Activated CD8-positive, alpha-beta memory T cell treated with anti-CD3 and anti-CD28 coated beads, Interleukin-2, amount 50 U/mL, for 24 hours (primary cell): Measurements from ENCODE around the gene ZNF211.

Experiments
- DNase-seq: peaks from one replicate; pipeline ENCODE4 v3.0.0-alpha.2; 2020; ENCODE audit errors: extremely low read depth

ZNF211 gene

DNA sequence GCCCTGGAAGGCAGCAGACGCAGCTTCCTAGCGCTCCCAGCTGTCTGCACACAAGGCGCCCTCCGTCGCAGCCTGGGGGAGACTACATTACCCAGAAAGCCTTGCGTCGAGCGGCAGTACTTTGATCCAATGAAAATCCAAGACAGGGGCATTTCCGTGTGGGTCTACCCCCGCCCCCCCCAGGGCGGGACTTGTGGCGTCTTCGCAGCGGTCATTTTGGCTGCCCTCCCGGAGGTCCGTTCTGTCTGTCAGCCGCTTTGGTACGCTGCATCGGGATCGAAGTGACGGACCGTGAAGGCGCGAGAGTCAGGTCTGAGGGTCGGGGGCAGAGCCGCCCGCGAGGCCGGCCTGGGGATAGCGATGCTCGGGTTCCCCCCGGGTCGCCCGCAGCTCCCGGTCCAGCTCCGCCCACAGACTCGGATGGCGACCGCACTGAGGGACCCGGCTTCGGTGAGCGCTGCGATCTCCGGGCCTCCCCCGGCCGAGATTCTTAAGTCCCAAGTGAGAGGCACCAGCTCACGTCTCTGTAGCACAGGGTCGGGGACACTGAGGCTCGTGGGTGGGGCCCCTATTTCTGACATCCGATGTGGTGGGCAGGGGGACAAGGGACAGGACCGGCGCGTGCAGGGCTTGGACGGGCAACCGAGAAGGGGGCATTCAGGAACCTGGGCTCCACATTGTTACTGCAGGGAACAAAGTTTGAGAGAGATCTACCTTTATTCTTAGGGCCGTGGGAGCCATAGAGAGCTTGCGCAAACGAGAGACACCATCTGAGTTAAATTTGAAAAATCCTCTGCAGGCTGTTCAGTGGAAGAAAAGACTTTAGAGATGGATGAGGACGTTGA, at the start of gene ZNF211:
ZNF211 (plus strand) TSS at position 182 of the 845 bp plus-strand sequence; CDS start at position 361, 179 bp downstream.
- peak; percentile 70 for DNase-seq

DNA sequence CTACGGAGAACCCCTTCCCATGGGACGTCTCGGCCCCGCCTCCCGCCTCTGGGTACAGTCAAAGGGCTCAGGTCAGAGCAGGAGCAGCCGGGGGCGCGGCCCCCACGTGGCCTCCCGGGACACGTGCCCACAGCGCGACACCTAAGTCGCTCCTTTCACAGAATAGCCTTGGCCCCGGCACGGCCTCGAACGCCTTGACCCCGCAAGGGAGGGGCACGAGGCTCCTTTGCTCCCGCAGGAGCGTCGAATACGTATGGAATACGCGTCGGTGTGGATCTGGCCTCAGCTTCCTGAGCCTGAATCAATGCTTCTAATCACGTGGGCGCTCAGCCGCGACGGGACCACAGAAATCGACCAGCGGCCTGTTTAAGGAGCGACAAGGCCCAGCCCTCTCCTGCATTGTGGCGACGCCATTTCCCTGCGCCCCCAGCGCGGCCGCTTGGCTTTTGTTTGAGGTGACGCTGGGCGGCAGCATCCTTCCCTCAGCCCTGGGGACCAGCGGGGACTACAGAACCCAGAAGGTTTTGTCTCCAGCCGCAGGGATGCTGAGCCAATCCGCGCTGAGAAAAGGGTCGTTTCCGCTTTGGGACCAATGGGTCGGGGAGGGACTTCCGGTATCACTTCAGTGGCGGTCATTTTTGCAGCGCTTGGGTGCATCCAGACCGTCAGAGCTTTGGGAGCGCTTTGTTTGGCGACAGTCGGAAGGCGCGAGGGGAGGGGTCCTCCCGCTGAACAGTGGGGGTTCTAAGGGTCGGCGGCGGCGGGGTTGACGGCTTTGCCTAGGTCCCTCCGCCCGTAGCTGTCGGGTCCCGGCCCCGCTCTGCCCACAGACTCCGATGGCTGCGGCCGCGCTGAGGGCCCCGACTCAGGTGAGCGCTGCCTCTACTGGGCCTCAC, 49.2 kb upstream of the ZNF211 start, which contains the start of gene ZIK1:
ZIK1 (plus strand) TSS at position 625 of the 896 bp plus-strand sequence; CDS start at position 837, 212 bp downstream.
- DNase-seq = peak; percentile 82

DNA sequence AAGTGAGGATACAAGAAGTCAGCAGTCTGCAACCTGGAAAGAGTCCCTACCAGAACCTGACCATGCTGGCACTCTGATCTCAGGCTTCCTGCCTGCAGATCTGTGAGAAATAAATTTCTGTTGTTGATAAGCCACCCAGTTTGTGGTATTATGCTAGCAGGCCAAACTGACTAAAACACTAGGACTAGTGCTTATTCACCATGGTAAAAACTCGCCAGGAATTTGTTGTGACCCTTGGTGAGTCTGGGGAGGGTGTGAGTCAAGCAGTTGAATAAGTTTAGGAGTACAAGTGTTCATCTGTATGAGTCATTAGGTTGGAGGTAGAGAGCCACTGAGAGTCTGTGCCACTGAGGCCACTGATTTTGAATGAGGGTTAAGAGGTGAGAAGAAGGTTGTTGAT, 45.4 kb upstream of the ZNF211 start:
- no peak for DNase-seq

DNA sequence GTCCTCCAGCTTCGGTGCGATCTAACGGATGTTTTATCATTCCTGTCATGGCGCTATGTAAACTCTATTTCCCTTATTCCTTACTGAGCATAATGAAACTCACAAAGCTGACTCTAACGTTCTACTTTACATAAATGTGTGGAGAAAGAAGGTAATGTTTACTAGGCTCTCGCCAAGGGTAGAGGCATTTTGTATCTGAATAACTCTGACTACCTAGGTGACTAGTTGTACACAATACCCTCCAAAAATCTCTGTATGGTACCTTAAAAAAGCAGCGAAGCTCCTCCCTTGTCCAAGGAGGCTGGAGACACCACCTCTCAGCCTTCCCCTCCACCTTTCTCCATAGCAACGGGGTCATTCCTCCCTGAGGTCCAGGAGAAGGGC, 33.6 kb upstream of the ZNF211 start:
- no peak for DNase-seq

DNA sequence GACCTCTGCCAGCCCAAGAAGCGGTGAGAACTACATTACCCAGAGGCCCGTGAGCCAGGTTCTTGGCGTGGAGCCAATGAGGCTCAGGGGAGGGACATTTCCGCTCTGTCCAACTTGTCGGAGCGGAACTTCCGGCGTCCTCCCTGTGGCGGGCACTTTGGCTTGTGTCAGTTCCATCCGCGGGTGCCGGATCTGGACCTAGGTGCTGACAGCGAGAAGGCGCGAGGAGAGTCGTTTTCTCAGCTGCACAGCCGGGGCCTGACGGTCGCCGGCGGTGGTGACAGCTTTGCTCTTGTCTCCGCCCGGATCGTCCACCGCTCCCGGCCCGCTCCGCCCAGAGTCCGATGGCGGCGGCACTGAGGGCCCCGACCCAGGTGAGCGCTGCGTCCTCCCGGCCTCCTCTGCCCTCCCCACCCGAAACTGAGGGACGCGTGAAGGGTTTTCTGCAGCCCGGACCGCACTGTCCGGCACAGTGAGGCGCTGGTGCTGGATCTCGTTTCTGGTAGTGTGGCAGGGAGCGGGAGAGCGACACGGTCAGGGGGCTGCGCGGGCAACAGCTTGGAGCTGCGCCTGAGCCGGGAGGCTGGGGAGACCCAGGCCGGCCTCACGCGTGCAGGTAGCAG, 33.1 kb upstream of the ZNF211 start, which contains the start of gene ZNF530:
ZNF530 (plus strand) TSS at position 125 of the 623 bp plus-strand sequence. CDS start 4,461 bp downstream, outside the sequence.
- peak; percentile 86 for DNase-seq

DNA sequence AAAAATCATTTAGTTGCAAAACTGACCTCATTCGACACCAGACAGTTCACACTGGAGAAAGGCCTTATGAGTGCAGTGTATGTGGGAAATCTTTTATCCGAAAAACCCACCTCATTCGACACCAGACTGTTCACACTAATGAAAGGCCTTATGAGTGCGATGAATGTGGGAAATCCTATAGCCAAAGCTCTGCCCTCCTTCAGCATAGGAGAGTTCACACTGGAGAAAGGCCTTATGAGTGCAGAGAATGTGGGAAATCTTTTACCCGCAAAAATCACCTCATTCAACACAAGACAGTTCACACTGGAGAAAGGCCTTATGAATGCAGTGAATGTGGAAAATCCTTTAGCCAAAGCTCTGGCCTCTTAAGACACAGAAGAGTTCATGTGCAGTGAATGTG, 26.0 kb upstream of the ZNF211 start:
- no peak for DNase-seq

DNA sequence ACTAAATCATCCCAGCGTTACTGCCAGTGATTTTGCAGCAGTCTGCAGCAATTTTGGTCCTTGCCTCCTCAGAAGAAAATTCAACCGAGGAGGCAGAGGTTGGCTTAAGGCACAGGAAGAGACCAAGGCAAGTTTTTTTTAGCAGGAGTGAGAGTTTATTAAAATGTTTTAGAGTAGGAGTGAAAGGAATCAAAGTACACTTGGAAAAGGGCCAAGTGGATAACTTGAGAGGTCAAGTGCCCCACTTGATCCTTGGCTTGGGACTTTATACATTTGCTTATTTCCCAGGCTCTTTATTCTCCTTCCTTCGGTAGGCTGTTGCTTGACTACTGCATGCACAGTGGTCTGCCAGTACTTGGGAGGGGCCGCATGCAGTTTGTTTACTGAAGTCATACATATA, 21.9 kb upstream of the ZNF211 start:
- no peak for DNase-seq

DNA sequence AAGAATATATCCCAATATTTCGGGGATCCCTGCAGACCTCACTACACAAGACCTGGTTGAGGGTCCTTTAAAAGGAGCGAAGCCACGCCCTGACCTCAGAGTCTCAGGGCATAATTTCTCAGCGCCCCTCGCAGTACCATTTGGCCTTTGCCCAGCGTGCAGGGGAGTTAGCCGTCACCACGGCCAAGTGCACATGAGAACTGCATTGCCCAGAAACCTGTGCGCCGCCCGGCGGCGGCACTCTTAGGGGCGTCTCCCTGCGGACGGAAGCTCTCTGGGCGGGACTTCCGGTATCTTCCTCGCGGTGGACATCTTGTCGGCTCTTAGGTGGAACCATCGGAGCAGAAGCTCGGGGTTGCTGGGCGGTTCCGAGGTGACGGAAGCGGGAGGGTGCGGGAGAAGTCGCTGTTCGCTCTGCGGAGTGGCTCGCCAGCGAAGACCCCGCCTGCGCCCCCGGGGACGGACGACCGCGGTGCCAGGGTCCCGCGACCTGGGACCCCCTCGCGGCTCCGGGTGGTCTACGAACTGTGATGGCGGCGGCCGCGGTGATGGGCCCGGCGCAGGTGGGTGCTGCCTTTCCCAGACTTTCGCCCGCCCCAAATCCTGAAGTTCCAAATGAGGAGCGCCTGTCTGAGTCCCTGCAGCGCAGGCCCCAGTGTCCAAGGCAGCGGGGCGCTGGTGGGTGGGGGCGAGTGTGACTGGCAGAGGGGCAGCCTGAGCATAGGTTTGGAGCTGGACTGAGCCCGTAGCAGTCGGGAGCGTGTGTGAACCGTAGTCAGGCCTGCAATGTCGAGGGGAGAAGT, 18.8 kb upstream of the ZNF211 start, which contains the start of gene ZNF134:
ZNF134 (plus strand) TSS at position 302 of the 803 bp plus-strand sequence. CDS start 5,227 bp downstream, outside the sequence.
- DNase-seq = peak; percentile 75

DNA sequence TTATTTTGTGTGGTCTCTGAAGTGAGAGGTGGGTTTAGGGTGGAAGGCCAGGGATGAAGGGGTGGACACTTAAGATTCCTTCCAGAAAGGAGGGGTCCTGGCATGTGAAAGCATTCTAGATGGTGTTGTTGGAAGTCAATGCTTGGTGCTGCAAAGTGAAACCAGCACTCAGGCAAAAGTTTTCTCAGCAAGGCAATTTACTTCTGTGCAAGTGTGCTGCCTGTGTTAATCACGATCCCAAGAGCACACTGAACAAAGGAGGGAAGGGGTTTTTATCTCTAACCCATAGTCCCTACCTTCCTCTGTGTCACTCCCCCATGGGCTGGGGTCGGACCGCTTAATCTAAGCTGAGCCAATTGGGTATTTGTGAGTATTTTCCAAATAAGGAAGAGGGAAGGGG, 17.6 kb upstream of the ZNF211 start:
- no peak for DNase-seq

DNA sequence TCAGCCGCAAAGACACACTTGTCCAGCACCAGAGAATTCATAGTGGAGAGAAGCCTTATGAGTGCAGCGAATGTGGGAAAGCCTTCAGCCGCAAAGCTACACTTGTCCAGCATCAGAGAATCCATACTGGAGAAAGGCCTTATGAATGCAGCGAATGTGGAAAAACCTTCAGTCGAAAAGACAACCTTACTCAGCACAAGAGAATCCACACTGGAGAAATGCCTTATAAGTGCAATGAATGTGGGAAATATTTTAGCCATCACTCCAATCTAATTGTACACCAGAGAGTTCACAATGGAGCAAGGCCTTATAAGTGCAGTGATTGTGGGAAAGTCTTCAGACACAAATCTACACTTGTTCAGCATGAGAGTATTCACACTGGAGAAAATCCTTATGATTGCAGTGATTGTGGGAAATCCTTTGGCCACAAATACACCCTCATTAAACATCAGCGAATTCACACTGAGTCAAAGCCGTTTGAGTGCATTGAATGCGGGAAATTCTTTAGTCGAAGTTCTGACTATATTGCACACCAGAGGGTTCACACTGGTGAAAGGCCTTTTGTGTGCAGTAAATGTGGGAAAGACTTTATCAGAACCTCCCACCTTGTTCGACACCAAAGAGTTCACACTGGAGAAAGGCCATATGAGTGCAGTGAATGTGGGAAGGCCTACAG, 12.2 kb upstream of the ZNF211 start:
- no peak for DNase-seq

DNA sequence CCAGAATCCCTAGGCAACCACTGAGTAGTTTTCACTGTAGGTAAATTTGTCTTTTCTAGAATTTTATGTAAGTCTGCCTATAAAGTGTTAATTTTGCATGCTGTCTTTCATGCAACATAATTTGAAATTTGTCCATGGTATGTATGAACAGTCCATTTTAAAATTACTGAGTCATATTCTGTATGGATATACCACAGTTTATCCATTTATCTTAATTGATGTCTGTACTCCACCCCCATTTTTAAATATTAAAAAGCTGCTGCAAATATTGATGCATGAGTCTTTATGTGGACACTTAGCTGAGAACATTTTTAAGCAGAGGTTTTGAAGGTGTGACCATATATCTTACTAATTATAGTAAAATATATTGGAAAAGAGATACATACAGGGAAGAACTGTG, 9.9 kb upstream of the ZNF211 start:
- DNase-seq = no peak

DNA sequence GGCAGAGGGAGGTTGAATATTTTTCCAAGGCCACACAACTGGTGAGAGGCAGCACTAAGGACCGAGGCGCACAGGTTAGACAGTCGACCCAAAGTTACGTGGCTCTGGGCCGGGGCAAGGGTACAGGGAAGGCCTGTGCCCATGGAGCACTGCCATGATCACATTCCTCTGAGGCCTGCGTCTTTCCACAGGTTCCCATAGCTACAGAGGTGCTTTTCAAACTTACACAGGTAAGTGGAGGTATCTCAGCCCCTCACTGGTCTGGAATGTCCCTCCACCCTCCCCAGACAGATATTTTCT, 814 bp downstream of the ZNF211 start:
- DNase-seq = no peak

DNA sequence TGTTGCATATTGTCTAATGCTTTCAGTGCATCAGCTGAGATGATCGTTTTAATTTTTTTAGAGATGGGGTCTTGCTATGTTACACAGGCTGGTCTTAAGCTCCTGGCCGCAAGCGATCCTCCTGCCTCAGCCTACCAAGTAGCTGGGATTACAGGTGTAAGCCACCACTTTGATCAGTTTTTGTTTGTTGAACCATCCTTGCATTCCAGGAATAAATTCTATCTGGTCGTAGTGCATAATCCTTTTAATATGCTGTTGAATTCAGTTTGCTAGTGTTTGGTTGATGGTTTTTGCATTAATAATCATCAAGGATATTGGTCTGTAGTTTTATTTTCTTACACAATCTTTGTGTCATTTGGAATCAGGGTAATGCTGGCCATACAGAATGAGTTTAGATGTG, 4.4 kb downstream of the ZNF211 start:
- no peak for DNase-seq

DNA sequence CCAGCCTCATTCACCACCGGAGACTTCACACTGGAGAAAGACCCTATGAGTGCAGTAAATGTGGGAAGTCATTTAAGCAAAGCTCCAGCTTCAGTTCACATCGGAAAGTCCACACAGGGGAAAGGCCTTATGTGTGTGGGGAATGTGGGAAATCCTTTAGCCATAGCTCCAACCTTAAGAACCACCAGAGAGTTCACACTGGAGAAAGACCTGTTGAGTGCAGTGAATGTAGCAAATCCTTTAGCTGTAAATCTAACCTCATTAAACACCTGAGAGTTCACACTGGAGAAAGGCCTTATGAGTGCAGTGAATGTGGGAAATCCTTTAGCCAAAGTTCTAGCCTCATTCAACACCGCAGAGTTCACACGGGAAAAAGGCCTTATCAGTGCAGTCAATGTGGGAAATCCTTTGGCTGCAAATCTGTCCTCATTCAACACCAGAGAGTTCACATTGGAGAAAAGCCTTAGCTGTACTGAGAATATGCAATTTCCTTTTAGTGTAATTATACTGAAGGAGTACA, 8.8 kb downstream of the ZNF211 start:
- DNase-seq = no peak

DNA sequence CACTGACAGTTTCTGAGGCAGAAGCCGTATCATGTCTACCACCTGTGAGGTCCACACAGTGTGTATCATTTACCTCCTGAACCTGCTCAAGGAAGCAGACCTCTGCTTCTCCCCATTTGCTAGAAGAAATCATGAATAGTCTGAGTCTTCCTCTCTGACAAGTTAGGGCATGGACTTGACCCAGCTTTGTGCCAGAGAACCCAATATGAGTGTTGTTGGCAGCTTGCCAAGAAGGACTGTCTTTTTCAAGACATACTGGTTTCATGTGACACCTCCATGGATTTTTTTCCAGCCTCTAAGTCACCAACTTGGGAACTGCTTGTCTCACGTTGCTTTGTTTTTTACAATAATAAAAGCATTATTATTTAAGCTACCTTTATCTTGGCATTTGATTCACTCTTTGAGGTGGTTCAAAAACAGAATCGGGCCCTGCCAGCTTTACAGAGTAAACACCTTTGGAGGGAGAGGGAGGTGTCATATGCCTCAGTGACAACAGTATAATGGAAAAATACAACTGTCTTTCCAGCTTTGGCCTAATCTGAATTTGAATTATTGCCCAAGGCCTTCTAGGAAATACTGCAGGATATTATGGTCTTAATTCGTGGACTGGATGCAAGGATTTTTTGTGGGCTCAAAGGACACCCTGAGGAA, 9.6 kb downstream of the ZNF211 start:
- no peak for DNase-seq

DNA sequence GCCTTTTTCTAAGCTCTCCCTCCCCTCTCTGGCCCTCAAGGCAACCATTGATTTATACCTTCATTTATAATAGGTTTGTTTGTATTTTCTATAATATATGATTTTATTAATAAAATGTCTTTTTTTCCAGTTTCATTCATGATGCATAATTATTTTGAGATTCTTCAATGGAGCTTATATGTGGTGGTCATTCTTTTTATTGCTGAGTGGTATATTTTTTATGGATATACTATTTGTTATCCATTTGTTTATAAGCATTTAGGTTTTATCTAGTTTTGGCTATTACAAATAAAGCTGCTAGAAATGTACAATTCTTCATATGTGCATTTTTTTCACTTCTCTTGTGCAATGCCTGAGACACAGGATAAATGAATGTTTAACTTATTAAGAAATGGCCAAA, 10.8 kb downstream of the ZNF211 start:
- no peak for DNase-seq

DNA sequence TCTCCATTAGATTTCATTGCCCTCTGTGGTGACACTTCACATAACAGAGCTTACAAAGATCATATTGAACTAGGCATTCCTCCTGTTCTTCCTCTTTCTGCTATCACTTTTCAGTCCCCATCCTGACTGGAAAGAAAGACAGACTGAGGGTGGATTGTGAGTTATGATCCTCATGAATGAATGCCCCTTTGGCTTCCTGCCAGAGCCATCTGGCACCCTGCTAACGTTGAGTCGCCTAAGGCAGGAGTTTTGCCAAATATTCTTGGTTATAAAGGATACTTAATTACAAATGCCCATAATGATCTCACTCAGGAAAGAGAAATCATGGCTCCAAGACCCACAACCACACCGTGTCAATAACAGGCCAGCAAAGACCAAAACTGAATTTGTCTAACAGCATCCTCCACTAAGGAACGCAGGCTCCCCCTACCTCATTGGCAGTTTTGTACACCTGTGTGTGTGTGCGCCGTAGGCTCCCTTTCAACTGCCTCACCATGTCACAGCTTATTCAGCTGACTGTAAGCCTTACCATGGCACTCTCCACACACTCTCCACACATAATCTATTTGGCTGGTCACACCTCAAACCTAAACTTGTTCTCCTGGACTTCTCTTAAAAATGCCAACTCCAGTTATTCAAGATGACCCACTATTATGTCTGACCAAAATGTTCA, 15.5 kb downstream of the ZNF211 start:
- DNase-seq = no peak

DNA sequence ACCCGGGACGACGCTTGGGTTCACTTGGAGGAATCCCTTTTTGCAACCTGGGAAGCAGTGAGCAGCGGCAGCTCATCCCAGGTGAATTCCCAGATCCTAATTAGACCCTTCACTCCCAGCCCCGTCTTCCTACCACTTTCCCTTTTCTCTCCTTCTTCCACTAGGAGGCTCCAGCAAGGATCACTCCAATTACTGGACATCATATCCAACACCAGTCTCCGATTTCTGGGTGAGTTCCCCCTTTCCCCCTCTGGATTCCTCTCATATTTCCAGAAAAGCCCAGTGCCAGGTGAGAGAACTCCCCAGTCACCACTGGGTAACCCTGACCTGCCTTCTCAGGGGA, 18.7 kb downstream of the ZNF211 start:
- no peak for DNase-seq

DNA sequence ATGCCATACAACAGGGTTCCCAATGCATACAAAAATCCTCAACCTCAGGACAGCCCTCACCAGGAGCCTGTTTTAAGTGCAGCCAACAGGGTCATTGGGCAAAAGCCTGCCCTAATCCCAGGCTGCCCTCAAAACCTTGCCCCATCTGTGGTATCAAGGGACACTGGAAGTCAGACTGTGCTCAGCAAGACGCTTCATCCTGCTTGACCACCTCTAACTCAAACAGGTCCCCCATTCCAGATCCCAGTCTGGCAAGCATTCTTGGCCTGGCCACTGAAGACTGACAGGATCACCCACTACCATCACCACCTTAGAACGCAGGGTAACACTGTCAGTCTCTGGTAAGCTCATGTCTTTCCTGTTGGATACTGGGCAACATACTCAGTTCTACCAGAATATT, 20.7 kb downstream of the ZNF211 start:
- DNase-seq = no peak

DNA sequence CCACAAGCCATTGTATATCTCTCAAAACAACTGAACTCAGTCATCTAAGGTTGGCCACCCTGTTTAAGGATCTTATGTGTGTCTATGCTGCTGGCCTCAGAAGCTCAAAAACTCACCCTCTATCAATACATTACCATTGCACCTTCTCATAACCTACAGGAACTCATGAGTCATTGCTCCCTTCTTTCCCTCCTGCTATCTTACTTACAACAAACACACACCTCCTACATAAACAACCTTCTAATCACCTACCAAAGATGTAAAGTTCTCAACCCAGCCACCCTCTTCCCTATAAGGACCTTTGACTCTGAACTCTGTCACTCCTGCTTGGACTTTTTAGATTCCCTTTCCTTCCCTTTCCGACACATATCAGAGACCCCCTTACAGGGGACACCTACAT, 22.5 kb downstream of the ZNF211 start:
- DNase-seq = no peak
